Lung (tissue), 12 donors: ENCODE data around the gene HSPH1. TPM values are rescaled to one million over a fixed set of nuclear protein-coding genes. Genes with fewer than 3 reads are reported as not detected.

Source experiments
- ATAC-seq: fragments of 200-7000 bp; cut with Tn5 transposase; one replicate; pipeline ENCODE4 v1.9.1; 2020; ENCODE audit warnings: moderate number of reproducible peaks; ENCODE audit not compliant: insufficient read depth, low FRiP score
- DNase-seq, 3 donors: peaks; one replicate each; pipeline ENCODE4 v3.0.0-alpha.2; 2013 to 2017
- H3K27ac ChIP-seq, 2 donors: one replicate each; pipeline ENCODE4 v1.5.1; 2013; ENCODE audit warnings: mild to moderate bottlenecking in 2 of 2, moderate library complexity in 2 of 2, control low read depth in 1 of 2, inconsistent platforms in 1 of 2, low read depth in 1 of 2, low read length in 1 of 2
- H3K27me3 ChIP-seq, 3 donors: one replicate each; pipeline ENCODE4 v1.5.1; 2013; ENCODE audit warnings: low read length in 2 of 3; ENCODE audit not compliant: control insufficient read depth in 3 of 3, insufficient read depth in 3 of 3
- H3K36me3 ChIP-seq, 4 donors: one replicate each; pipeline ENCODE4 v1.5.1; 2013; ENCODE audit warnings: low read length in 4 of 4, mild to moderate bottlenecking in 1 of 4, moderate library complexity in 1 of 4; ENCODE audit not compliant: control insufficient read depth in 4 of 4, insufficient read depth in 4 of 4
- H3K4me1 ChIP-seq, 5 donors: one replicate each; pipeline ENCODE4 v1.5.1; 2013; ENCODE audit warnings: low read length in 5 of 5, mild to moderate bottlenecking in 2 of 5, moderate library complexity in 1 of 5; ENCODE audit not compliant: control insufficient read depth in 5 of 5, insufficient read depth in 5 of 5
- H3K4me3 ChIP-seq: one replicate; pipeline ENCODE4 v1.5.1; 2013; ENCODE audit warnings: mild to moderate bottlenecking, control low read depth, moderate library complexity
- H3K9ac ChIP-seq, 2 donors: one replicate each; pipeline ENCODE4 v1.5.1; 2013; ENCODE audit warnings: low read length in 2 of 2, control low read depth in 1 of 2; ENCODE audit not compliant: insufficient read depth in 1 of 2
- H3K9me3 ChIP-seq, 4 donors: one replicate each; pipeline ENCODE4 v1.5.1; 2013; ENCODE audit warnings: low read length in 3 of 4, mild to moderate bottlenecking in 1 of 4, moderate library complexity in 1 of 4; ENCODE audit not compliant: control insufficient read depth in 4 of 4, insufficient read depth in 3 of 4
- WGBS, 2 donors: extraction: QIAGEN DNeasy Blood & Tissue Kit; methylation state at CpG; one replicate each; pipeline ENCODE4 v1.1.7; 2013; 5-methylcytosine and 5-hydroxymethylcytosine counted together
- polyA plus RNA-seq, 2 donors: library from polyadenylated mRNA; stranded (reverse); fragments of 200-250 nt; gene quantifications; one replicate each; pipeline ENCODE4 v1.2.1, GENCODE V29; 2013
- total RNA-seq, 2 donors: library from RNA; depleted of rRNA in 1 of 2; stranded (reverse); fragments of >200 nt in 1 of 2; gene quantifications; one replicate each; pipeline ENCODE4 v1.2.1, GENCODE V29; 2014 to 2021
- TF ChIP-seq, protein P1 (sequence below): IDR thresholded peaks from 2 replicates; pipeline ENCODE4 v1.5.1; 2012; ENCODE audit warnings: mild to moderate bottlenecking; ENCODE audit errors: control extremely low read depth, extremely low read depth
- donor health status: control.
- donor health status: control.
- donor health status: Bipolar disorder and iron deficiency.
- donor health status: healthy.
- donor health status: DM: yes; HTN: yes; CAD: no.

The HSPH1 gene
- total and polyA plus RNA-seq, 4 donors: 34.1 to 223 (median 65.6) TPM

- H3K9ac ChIP-seq: no peak overlapping the region
- peaks cover 0 to 4% (median 0%) of the 10 kb centered on the region in 3 donors for H3K27me3 ChIP-seq
- DNase-seq (no peak), ATAC-seq (no peak)
- peaks cover 0 to 1% (median 0%) of the 10 kb centered on the region in 4 donors for H3K9me3 ChIP-seq
- peaks cover 0 to 7% (median under 1%) of the 10 kb centered on the region in 4 donors for H3K36me3 ChIP-seq
- H3K4me1 ChIP-seq: no peaks in the 10 kb centered on the region
- TF ChIP-seq, protein P1, sequence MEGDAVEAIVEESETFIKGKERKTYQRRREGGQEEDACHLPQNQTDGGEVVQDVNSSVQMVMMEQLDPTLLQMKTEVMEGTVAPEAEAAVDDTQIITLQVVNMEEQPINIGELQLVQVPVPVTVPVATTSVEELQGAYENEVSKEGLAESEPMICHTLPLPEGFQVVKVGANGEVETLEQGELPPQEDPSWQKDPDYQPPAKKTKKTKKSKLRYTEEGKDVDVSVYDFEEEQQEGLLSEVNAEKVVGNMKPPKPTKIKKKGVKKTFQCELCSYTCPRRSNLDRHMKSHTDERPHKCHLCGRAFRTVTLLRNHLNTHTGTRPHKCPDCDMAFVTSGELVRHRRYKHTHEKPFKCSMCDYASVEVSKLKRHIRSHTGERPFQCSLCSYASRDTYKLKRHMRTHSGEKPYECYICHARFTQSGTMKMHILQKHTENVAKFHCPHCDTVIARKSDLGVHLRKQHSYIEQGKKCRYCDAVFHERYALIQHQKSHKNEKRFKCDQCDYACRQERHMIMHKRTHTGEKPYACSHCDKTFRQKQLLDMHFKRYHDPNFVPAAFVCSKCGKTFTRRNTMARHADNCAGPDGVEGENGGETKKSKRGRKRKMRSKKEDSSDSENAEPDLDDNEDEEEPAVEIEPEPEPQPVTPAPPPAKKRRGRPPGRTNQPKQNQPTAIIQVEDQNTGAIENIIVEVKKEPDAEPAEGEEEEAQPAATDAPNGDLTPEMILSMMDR: no peak
- H3K27ac ChIP-seq: no peak overlapping the region
- 76 to 81% methylated on average over 8 of the region's 8 CpGs for WGBS, 2 donors
- no peak overlapping the region for H3K4me3 ChIP-seq
Observed at GRCh38 chr13:31129419-31129818, 32.3 kb downstream of the HSPH1 start.

- Histone ChIP-seq H3K9ac (no peak overlapping the region), H3K27ac (no peak overlapping the region), H3K9me3 (peaks cover 0 to 1% (median 0%) of the 10 kb centered on the region in 4 donors), H3K4me1 (peaks cover 0 to 3% (median 0%) of the 10 kb centered on the region in 5 donors), H3K27me3 (peaks cover 0 to 7% (median 0%) of the 10 kb centered on the region in 3 donors), H3K4me3 (no peak overlapping the region), H3K36me3 (no peaks in the 10 kb centered on the region)
- no peak for ATAC-seq
- 44 to 45% methylated on average over 7 of the region's 7 CpGs for WGBS, 2 donors
- TF ChIP-seq, protein P1: no peak
- DNase-seq: no peak
Observed at GRCh38 chr13:31124204-31124603, 37.5 kb downstream of the HSPH1 start.

GRCh38 chr13:31122544-31123260, 39.0 kb downstream of the HSPH1 start:
- 93 to 95% methylated on average over 12 of the region's 12 CpGs for whole genome bisulfite sequencing, 2 donors
- TF ChIP-seq, protein P1: no peak
- ATAC-seq (no peak), DNase-seq (no peak)
- Histone ChIP-seq H3K4me1 (peaks cover 0 to 3% (median 0%) of the 10 kb centered on the region in 5 donors), H3K27ac (no peak overlapping the region), H3K27me3 (peaks cover 0 to 3% (median 0%) of the 10 kb centered on the region in 3 donors), H3K9me3 (peaks cover 0 to 1% (median 0%) of the 10 kb centered on the region in 4 donors), H3K36me3 (no peaks in the 10 kb centered on the region), H3K9ac (no peak overlapping the region), H3K4me3 (no peak overlapping the region)
